AG04450 (cell line): ENCODE data around the gene RCBTB2. TPM values are rescaled to one million over a fixed set of nuclear protein-coding genes. Genes with fewer than 3 reads are reported as not detected.

Experiments used
- CTCF ChIA-PET: fragments of 300-600, 350-600 bp; formaldehyde crosslinking; extraction: SDS; loops from one replicate; lab custom pipeline; 2022; ENCODE audit warnings: antibody characterized with exemption, inconsistent platforms; lab: Charles Lee
- POLR2A ChIA-PET: fragments of 350-600 bp; formaldehyde crosslinking; extraction: SDS; loops from one replicate; lab custom pipeline; 2021; ENCODE audit warnings: antibody characterized with exemption, inconsistent platforms; lab: Yijun Ruan, JAX
- DNase-seq: peaks from one replicate; pipeline ENCODE4 v3.0.0-alpha.2; 2011; ENCODE audit warnings: low read depth, low spot score
- H3K27ac ChIP-seq: one replicate; pipeline ENCODE4 v1.5.1; 2012; ENCODE audit warnings: low read depth, low read length, control low read depth
- H3K27me3 ChIP-seq: one replicate; pipeline ENCODE4 v1.6.0; 2012; ENCODE audit warnings: low read length; ENCODE audit not compliant: control insufficient read depth, insufficient read depth
- H3K4me3 ChIP-seq: 2 replicates; pipeline ENCODE4 v1.5.1; 2011; ENCODE audit warnings: mild to moderate bottlenecking, low read depth, low read length, control low read depth
- H3K9me3 ChIP-seq: 2 replicates; pipeline ENCODE4 v1.5.1; 2012; ENCODE audit warnings: low read length; ENCODE audit not compliant: control insufficient read depth, insufficient read depth
- polyA plus RNA-seq: library from polyadenylated mRNA; depleted of rRNA; stranded (reverse); fragments of >200 nt; gene quantifications from 2 replicates; pipeline ENCODE4 v1.2.3, GENCODE V29; 2011
- TF ChIP-seq, protein P1 (sequence below): IDR thresholded peaks from 2 replicates; pipeline ENCODE4 v1.5.1; 2011; ENCODE audit warnings: low read depth, low read length, control low read depth, inconsistent platforms

Gene RCBTB2
- polyA plus RNA-seq, 1 experiment = 10.9 TPM

DNA sequence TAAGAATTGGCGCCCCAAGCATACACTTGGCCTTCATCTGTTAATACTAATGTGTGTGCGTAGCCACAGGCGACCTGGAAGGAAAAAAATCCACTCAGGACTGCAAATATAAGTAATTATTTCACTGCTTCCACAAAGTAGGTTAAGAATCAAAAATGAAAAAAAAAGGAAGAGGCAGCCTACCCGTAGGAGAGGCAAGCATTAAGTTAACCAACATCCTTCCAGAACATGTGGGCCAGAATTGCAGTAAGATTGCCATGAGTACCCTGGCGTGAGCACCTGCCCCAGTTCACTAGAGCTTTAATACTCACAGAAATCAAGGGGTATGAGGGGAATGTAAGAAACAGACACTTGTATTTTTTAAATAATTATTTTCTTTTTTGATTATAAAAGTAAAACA is 22.2 kb downstream of the RCBTB2 start:
- TF ChIP-seq, protein P1, sequence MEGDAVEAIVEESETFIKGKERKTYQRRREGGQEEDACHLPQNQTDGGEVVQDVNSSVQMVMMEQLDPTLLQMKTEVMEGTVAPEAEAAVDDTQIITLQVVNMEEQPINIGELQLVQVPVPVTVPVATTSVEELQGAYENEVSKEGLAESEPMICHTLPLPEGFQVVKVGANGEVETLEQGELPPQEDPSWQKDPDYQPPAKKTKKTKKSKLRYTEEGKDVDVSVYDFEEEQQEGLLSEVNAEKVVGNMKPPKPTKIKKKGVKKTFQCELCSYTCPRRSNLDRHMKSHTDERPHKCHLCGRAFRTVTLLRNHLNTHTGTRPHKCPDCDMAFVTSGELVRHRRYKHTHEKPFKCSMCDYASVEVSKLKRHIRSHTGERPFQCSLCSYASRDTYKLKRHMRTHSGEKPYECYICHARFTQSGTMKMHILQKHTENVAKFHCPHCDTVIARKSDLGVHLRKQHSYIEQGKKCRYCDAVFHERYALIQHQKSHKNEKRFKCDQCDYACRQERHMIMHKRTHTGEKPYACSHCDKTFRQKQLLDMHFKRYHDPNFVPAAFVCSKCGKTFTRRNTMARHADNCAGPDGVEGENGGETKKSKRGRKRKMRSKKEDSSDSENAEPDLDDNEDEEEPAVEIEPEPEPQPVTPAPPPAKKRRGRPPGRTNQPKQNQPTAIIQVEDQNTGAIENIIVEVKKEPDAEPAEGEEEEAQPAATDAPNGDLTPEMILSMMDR = no peak
- POLR2A ChIA-PET = no interaction called here

DNA sequence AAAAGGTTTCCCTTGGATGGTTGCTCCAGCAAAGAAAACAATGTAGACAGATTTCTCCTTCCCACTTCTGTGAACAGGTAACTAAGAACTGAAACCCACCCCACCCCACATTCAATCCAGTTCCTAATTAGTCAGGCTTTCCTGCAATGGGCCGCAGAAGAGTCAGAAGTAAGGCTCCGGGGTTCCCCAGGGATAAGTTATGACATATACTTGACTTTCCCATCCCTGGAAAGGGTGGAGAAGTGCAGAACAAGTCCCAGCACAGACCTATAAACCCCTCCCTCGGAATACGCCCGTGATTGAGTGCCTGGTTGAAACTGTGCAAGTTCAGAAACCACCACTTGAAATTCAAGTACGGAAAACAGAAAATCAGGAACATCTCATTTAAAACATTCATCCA is 24.9 kb downstream of the RCBTB2 start:
- no peaks in the 10 kb centered on the region for H3K27me3 ChIP-seq
- H3K9me3 ChIP-seq = no peaks in the 10 kb centered on the region
- ChIA-PET POLR2A (no interaction called here), CTCF (no interaction called here)
- TF ChIP-seq, protein P1 = no peak
- no peak for DNase-seq
- no peak overlapping the region for H3K27ac ChIP-seq
- H3K4me3 ChIP-seq = no peak overlapping the region

More for the DNA sequence above, 22.2 kb downstream of the RCBTB2 start:
- Histone ChIP-seq H3K4me3 (no peak overlapping the region), H3K9me3 (no peaks in the 10 kb centered on the region), H3K27ac (no peak overlapping the region), H3K27me3 (no peaks in the 10 kb centered on the region)
- CTCF ChIA-PET = no interaction called here
- DNase-seq = no peak

DNA sequence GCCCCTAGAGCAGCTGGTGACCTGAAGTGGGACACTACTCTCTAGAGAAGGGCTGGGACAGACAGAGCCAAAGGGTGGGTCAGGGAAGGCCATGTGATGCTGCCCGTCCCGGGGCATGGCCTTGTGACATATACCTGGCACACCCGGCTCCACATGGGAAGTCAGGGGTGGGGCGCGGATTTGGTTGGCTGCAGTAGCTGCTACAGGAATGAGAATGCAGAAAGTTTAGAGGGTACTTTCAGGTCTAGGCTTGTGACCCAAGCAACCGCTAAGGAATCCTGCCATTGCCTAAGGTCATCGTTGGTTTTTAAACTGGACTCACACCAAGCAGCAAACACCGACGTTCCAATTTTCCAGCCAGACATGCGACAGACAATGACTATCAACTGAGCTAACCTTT is 25.9 kb downstream of the RCBTB2 start:
- CTCF ChIA-PET = no interaction called here

DNA sequence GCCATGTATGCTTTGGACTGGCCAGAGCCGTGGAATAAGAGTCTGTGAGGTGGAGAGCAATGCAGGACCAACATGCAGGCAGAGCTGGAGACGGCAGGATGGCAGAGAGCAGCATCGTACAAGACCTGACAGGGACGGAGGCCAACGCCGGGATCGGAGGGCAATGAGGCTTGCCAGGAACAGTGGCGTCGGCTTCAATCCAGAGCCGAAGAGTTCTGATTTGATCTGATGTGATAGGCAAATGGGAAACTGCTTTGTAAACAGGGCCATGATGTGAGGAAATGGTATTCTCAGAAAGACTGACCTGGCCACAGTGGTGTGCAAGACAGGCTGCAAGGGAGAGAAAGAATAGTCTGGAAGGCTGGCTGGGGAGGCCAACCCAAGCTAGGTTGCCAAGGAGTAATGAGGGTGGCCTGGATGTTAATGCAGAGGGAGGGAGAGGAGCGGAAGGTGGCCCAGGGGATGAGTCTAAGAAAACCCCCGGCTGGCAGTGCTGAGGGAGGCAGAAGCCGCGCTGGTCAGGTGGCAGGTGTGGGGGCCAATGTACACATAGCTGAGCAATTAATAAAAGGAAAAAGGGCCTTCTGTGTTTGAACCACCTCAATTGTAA is 26.7 kb downstream of the RCBTB2 start:
- H3K4me3 ChIP-seq = no peak overlapping the region
- no peak overlapping the region for H3K27ac ChIP-seq
- TF ChIP-seq, protein P1 = no peak
- ChIA-PET POLR2A (no interaction called here), CTCF (no interaction called here)
- DNase-seq = no peak
- H3K27me3 ChIP-seq = no peaks in the 10 kb centered on the region
- H3K9me3 ChIP-seq = 0 out of 2 replicates have a peak, but pooled peaks cover 3% of the 10 kb centered on the region

More for the DNA sequence above, 25.9 kb downstream of the RCBTB2 start:
- no peaks in the 10 kb centered on the region for H3K27me3 ChIP-seq
- POLR2A ChIA-PET = no interaction called here
- no peak for DNase-seq
- H3K27ac ChIP-seq = no peak overlapping the region
- H3K9me3 ChIP-seq = 0 out of 2 replicates have a peak, but pooled peaks cover 3% of the 10 kb centered on the region
- TF ChIP-seq, protein P1 = no peak
- H3K4me3 ChIP-seq = no peak overlapping the region

DNA sequence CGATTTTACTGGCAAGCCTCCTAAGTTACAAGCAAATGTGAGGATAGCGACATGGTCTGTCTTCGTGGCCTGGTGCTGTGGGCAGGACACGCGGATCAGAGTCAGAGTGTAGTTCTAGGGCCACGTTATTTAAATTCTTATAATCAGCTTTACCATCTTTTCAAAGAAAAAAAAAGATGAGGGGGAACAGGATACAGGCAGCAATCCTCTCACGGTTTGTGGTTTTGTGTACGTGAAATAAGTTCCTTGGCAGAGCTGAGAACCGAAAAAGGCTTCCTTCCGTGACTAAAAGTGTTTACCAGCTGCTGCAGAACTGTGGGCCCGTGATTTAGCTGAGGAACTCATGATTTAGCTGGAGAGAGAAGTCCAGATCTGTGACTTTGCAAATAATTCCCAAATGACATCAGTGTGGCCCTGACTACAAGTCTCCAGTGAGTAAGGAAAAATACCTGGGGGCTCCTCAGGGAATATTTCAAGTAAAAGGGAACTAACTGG is 27.2 kb downstream of the RCBTB2 start:
- POLR2A ChIA-PET = no interaction called here
- no peak overlapping the region for H3K4me3 ChIP-seq
- no peaks in the 10 kb centered on the region for H3K27me3 ChIP-seq
- H3K9me3 ChIP-seq = 0 out of 2 replicates have a peak, but pooled peaks cover 3% of the 10 kb centered on the region
- peak overlapping the region; percentile 47 for H3K27ac ChIP-seq
- DNase-seq = peak; percentile 8
- CTCF ChIA-PET = no interaction called here
- TF ChIP-seq, protein P1 = no peak
